ENCODE results near the gene ZMAT5. TPM values are rescaled to one million over a fixed set of nuclear protein-coding genes. Genes with fewer than 3 reads are reported as not detected.

Gene ZMAT5
- total and polyA plus RNA-seq, 9 of the 15 experiments (the other 6 are each of a cell fraction or from before 2014, with no cell fraction given) = 2.0 to 25.2 (median 11.9) TPM

GRCh38 chr22:29706486-29706885 is 60.3 kb downstream of the ZMAT5 start:
- no peaks in the 10 kb centered on the region for H3K9me3 ChIP-seq (replicated peaks; ENCODE audit: control insufficient read depth, insufficient read depth, low read depth, low read length)
- ATAC-seq = no peak
- H3K4me2 ChIP-seq (ENCODE audit: insufficient read depth, low read length) = no peak overlapping the region
- BruUV-seq (replicated peaks) = no TSS peak
- no peaks in the 10 kb centered on the region for H3K36me3 ChIP-seq (ENCODE audit: control insufficient read depth, insufficient read depth, low read length)
- H3K27ac ChIP-seq (ENCODE audit: extremely low read depth, low read depth, low read length) = no peak overlapping the region
- ChIA-PET CTCF (ENCODE audit: low intra/inter-chr PET ratio) (interaction anchor here (0.5 kb wide), 1 partner anchor 21 kb away, joined by 4 read pairs; no protein-coding TSS in a partner anchor), POLR2A (interaction anchor here (0.6 to 1.2 kb wide), 2 partner anchors 12 to 351 kb away, joined by 3 read pairs; no protein-coding TSS in a partner anchor)
- H3K79me2 ChIP-seq (ENCODE audit: control insufficient read depth, insufficient read depth, low read length) = no peaks in the 10 kb centered on the region
- DNase-seq (ENCODE audit: extremely low read depth in 1 of 4, low spot score in 3 of 4) = no peak
- peaks cover 0 to 30% of the 10 kb centered on the region in 2 experiments; a peak in 3 of 5 replicates for H3K27me3 ChIP-seq (ENCODE audit: control insufficient read depth in 2 of 2, insufficient read depth in 2 of 2, low read length in 2 of 2)
- intact Hi-C loops (cut with micrococcal nuclease) (no loop called here), in situ Hi-C loops (cut with MboI) (no loop called here)
- no peak overlapping the region for H3K4me3 ChIP-seq
- 6% methylated on average over 6 of the region's 9 CpGs for WGBS (ENCODE audit: insufficient coverage, low coverage, missing lambda C conversion rate)
- no peak overlapping the region for H2AFZ ChIP-seq (ENCODE audit: low read depth, low read length)
- no peak for FAIRE-seq
- no peaks in the 10 kb centered on the region for H3K9me1 ChIP-seq (ENCODE audit: control insufficient read depth, insufficient read depth, low read length)
- no peaks in the 10 kb centered on the region for H4K20me1 ChIP-seq (replicated peaks; ENCODE audit: control insufficient read depth, insufficient read depth, low read length)
- TF ChIP-seq ZNF384 (IDR thresholded peaks at IDR 0.05; ENCODE audit: low read depth, low read length) (no peak), DPF2 (IDR thresholded peaks at IDR 0.05) (no peak), PKNOX1 (IDR thresholded peaks at IDR 0.05) (peak; percentile 36; the same call in 1 of the 2 replicates)
- peaks cover 0 to 28% of the 10 kb centered on the region in 2 experiments; a peak in 3 of 5 replicates for H3K4me1 ChIP-seq (replicated peaks in 1 of 2; ENCODE audit: control insufficient read depth in 2 of 2, insufficient read depth in 2 of 2, low read length in 2 of 2)
- no peak overlapping the region for H3K9ac ChIP-seq (ENCODE audit: insufficient read depth in 1 of 2, low read depth in 2 of 2, low read length in 2 of 2)

- TF ChIP-seq FOSL1 (tag; conservative IDR thresholded peaks at IDR 0.05) (no peak), KDM1A (IDR thresholded peaks at IDR 0.05) (no peak)
- DNase-seq (ENCODE audit: extremely low read depth in 1 of 4, low spot score in 3 of 4) (no peak), FAIRE-seq (no peak), ATAC-seq (no peak)
- ChIA-PET POLR2A (no interaction called here), CTCF (ENCODE audit: low intra/inter-chr PET ratio) (no interaction called here)
- Histone ChIP-seq H3K27ac (ENCODE audit: extremely low read depth, low read depth, low read length) (no peak overlapping the region), H3K4me2 (ENCODE audit: insufficient read depth, low read length) (no peak overlapping the region), H3K4me1 (replicated peaks in 1 of 2; ENCODE audit: control insufficient read depth in 2 of 2, insufficient read depth in 2 of 2, low read length in 2 of 2) (peaks cover 8 to 36% of the 10 kb centered on the region in 2 experiments; a peak in 4 of 5 replicates), H3K9ac (ENCODE audit: insufficient read depth in 1 of 2, low read depth in 2 of 2, low read length in 2 of 2) (no peak overlapping the region), H3K4me3 (no peak overlapping the region), H4K20me1 (replicated peaks; ENCODE audit: control insufficient read depth, insufficient read depth, low read length) (no peaks in the 10 kb centered on the region), H3K79me2 (ENCODE audit: control insufficient read depth, insufficient read depth, low read length) (no peaks in the 10 kb centered on the region), H3K36me3 (ENCODE audit: control insufficient read depth, insufficient read depth, low read length) (no peaks in the 10 kb centered on the region), H3K9me3 (replicated peaks; ENCODE audit: control insufficient read depth, insufficient read depth, low read depth, low read length) (no peaks in the 10 kb centered on the region), H3K9me1 (ENCODE audit: control insufficient read depth, insufficient read depth, low read length) (no peaks in the 10 kb centered on the region), H3K27me3 (ENCODE audit: control insufficient read depth in 2 of 2, insufficient read depth in 2 of 2, low read length in 2 of 2) (peaks cover 0 to 25% of the 10 kb centered on the region in 2 experiments; a peak in 3 of 5 replicates), H2AFZ (ENCODE audit: low read depth, low read length) (no peak overlapping the region)
- BruUV-seq (replicated peaks) = no TSS peak
- in situ Hi-C loops (cut with MboI) = no loop called here
- intact Hi-C loops (cut with micrococcal nuclease) = no loop called here
- WGBS (ENCODE audit: insufficient coverage, low coverage, missing lambda C conversion rate) = 7% methylated on average over 3 of the region's 7 CpGs
Measured at GRCh38 chr22:29705651-29706050, 61.2 kb downstream of the ZMAT5 start.
